GM18517 (cell line): ENCODE measurements around the gene PRND.

Source experiments
- ATAC-seq: cut with Tn5 transposase; IDR thresholded peaks from one replicate; pipeline ENCODE4 v1.9.1; 2021; ENCODE audit warnings: mild to moderate bottlenecking, moderate library complexity; ENCODE audit not compliant: unreplicated experiment

Gene PRND

GRCh38 chr20:4775322-4776078 is 53.8 kb downstream of the PRND start:
- ATAC-seq, result no peak

GRCh38 chr20:4776079-4776630 is 54.4 kb downstream of the PRND start:
- ATAC-seq, result no peak
